DMS53 treated with DMSO at 0.1 percent for 48 hours (cell line): ENCODE data around the gene CAND2.
"Not testable (repeated sequence)": the region's sequence is repeated elsewhere in the genome, so short reads cannot be mapped to it uniquely, and the experiment has no call there.

ENCODE experiments used
- DNase-seq: peaks from one replicate; lab custom pipeline; 2025; ENCODE audit not compliant: unreplicated experiment; lab: John Stamatoyannopoulos, UW

The CAND2 gene

GRCh38 chr3:12829886-12830784 is 33.7 kb downstream of the CAND2 start:
- DNase-seq = no peak

DNA sequence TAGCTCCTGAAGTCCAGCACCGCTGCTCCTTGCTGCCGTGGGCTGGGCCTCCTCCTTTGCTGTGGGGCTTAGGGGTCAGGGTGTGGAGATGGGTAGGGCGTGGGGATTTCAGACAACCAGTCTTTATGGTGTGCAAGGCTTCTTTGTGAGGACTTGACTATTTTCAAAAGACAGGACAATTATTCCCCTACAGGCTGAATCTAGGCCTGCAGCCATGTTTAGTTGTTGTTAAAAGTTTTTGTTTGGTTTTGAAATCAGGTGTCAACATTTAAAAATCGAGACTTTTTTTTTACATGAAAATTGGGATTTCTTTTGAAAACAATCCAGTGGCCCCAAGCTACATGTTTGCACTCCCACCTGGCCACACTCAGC is 34.3 kb downstream of the CAND2 start:
- DNase-seq = no peak

DNA sequence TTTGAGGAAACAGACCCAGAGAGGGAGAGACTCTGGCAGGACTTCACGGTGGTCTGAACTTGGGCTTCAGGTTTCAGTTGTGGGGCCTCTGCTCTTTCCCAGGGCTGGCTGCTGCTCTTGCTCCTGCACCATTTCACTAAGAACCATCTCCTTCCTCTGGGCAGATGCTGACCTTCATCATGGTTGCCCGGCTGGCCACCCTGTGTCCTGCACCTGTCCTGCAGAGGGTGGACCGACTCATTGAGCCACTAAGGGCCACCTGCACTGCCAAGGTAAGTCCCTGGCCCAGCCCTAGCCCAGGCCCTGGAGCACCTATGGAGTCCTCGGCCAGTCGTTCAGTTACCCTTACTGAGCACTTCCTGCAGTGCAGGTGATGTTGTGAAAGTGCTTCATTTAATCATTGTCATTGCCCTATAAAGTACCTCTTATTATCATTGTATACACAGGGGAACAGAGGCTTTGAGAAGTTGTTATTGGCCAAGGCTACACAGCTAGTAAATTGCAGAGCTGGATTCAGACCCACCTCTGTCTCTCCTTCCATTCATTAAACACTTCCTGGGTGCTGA is 34.9 kb downstream of the CAND2 start:
- no peak for DNase-seq

- no peak for DNase-seq
These were observed 36.1 kb downstream of the CAND2 start for GRCh38 chr3:12832350-12833221.

- DNase-seq = no peak
These were observed 37.0 kb downstream of the CAND2 start for GRCh38 chr3:12833222-12834161.

DNA sequence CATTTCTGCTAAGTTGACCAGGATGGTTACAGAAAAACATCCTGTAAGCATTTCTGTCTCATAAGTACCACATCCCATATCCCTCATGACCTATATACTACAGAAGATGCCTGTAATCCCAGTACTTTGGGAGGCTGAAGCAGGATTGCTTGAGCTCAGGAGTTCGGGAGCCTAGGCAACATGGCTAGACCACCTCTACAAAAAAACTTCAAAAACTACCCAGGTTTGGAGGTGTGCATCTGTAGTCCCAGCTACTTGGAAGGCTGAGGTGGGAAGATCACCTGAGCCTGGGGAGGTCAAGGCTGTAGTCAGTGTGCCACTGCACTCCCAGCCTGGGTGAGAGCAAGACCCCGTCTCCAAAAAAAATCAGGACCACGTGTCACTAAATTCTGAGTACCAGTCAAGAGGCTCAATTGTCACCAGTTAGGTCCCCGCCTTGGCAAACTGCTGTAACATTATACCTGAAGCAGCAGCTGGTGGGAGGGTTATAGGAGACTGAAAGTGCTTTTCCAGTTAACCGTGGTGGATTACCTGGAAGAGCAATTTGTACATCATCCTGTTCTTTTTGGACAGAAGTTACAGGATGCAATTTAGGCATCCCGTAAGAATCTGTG is 38.7 kb downstream of the CAND2 start:
- no peak for DNase-seq

DNA sequence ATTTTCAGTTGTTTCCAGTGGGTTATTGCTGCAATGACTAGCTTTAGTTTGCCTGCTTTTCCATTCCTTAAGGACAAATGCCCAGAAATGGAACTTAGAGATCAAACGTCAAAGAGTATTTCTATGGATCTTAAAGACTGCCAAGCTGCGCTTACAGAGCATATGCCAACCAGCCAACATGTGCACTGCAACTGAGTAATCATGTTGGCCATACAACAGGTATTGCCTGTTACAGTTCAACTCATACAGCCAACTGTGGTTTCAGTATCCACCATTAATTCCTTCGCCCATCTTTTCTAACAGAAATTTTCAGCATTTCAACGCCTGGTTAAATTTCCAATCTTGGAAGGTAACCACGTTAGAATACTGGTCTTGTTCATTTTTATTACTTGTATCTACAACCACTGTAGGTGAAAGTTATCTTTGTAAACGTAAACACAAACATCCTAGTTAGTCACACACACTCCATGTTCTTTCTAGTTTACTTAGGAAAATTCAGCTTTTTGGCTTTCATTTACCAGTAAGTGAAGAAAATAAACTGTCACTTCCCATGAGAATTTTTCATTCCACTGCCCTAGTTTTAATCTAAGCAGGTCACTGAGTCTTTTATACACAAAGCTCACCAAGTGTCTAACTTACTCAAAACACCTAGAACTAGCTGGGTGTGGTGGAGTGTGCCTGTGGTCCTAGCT is 41.0 kb downstream of the CAND2 start:
- no peak for DNase-seq

- no peak for DNase-seq
These were observed 41.9 kb downstream of the CAND2 start for GRCh38 chr3:12838179-12838965.

DNA sequence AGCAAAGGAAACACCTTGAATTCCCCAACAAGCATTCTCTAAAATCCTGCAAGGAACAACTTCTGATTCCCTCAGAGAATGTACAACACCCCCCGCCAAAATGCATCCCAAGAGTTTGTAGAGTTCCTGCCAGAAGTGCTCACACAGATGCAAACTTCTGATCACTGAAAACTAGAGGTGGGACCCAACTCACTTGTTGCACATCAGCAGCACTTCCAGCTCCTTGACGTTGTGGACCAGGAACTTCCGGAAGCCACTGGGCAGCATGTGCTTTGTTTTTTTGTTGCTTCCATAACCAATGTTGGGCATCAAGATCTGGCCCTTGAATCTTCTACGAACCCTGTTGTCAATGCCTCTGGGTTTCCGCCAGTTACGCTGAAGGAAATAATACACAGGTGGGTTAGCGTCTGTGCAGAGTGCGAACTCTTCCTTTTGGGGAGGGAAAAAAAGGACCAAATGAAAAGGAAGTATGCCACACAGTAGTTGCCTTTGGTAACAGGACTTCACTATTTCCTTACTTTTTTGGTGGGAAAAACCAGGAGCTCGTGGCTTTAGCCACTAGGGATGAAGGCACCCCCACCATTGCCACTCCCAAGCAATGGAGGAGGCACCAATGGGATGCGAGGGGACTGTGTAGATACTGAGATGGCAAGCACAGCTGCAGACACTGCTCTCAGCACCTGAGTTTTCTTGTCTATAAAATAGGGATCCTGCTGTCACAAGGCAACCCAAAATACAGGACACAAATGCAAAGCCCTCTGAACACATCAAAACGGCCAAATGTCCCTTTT is 42.9 kb downstream of the CAND2 start:
- DNase-seq = no peak

DNA sequence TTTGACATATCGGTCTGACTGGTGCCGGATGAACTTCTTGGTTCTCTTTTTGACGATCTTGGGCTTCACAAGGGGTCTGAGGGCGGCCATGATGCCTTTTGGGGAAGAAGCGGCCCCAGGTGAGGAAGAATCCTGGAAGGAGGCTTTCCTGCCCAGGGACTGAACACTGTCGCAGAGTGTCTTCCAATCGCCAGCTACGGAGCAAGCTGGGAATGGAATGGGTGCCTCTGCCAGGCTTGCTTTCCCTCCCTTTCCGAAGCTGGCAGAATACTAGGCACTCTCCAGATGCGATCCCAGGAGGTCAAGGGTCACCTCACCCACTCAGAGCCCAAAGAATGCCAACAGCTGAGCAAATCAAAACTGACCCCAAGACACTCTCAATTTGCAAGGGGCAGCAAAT is 43.7 kb downstream of the CAND2 start:
- DNase-seq = not testable (repeated sequence)

DNA sequence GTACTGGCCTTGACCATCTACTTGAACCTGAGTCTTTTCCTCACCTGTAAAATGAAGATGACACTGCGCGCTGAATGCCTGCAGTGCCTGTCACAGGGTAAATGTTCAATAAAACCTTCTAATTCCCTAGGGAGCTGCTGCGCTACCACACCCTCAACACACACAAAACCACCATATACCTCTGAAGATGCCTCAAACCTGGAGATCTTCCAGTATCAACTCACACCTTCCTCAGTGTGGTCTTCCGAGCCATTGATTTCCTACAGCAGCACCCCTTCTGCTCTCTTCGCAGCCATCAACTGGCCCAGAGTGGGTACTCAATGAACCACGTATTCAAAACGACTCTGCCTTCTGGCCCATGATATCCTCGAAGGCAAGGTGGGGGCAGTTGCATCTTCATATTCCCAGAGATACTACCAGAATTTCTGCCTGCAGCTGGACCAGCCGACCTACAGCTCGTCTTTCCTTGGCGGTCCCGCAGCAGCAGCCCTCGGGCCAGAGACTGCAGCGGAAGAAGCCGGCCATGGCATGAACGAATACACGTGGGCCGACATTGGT is 44.2 kb downstream of the CAND2 start:
- DNase-seq = no peak

DNA sequence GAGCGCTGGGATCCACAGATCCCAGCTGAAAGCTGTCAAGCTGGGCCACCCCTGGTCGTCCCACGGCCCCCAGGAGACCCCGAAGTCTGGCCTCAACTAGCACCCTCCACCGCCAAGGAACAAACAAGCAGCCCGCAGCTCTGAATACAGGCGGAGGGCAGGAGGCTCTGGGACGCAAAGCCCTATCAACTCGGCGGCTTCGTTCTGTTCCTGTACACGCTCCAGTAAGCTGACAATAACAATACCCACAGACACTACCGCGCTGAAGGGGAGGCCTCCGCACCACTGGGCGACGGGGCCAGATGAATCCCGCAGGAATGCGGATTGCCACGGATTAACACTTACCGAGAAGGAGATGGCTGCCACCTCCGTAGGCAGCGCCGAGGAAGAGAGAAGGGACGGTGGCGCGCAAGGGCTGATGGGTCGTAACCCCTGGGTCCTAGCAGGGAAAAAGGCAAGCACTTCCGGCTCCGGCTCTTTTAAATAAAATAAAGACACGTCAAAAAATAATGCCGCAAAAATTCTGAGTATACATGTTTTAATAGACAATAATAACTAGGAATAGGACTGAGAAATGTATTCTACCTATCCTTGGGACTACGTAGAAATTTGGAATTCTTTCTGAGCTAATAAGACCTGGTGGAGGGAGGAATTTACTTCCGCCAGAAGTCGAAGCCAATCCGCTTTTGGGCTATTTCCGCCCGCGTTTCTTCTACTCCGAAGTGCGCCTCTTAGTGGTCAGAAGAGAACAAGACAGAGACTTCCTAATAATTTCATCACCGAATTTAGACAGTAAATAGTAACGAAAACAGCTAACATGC is 44.9 kb downstream of the CAND2 start, which contains the start of gene RPL32:
TSS of gene RPL32 (minus strand) at position 417 of the 821 bp plus-strand sequence. CDS start 1,328 bp downstream, outside the sequence.
- DNase-seq = peak; percentile 62

DNA sequence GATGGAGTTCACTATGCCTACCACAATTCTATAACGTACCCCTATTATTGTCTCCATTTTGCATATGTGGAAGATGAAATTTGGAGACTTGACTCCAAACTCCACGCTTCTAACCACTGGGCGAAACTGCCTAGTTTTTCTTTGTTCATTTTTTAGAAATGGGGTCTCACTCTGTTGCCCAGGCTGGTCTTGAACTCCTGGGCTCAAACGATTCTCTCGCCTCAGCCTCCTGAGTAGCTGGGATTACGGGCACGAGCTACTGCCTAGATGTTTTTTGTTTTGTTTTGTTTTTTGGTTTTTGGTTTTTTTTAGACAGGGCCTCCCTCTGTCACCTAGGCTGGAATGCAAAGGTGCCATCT is 45.5 kb downstream of the CAND2 start:
- no peak for DNase-seq

DNA sequence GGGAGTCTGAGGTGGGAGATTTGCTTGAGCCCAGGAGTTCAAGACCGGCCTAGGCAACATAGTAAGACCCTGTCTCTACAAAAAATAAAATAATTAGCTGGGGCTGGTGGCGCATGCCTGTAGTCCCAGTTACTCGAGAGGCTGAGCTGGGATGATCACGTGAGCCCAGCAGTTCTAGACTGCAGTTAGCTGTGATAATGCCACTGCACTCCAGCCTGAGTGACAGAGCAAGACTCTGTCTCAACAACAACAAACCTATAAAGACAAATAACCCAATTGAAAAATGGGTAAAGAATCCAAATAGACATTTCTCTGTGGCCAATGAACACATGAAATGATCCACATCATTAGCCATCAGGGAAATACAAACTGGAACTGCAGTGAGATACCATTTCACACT is 46.0 kb downstream of the CAND2 start:
- no peak for DNase-seq

DNA sequence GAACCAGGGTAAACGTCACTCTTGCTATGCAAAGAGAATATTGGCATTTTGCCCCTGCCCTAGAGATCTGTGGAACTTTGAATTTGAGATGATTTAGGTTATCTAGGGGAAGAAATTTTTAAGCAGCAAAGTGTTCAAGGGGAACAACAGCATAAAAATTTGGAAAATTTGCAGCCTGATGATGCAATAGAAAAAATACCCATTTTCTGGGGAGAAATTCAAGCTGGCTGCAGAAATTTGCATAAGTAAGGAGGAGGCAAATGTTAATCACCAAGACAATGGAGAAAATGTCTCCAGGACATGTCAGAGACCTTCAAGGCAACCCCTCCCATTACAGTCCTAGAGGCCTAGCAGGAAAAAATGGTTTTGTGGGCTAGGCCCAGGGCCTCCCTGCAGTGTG is 49.3 kb downstream of the CAND2 start:
- no peak for DNase-seq

GRCh38 chr3:12852201-12852600 is 55.7 kb downstream of the CAND2 start:
- DNase-seq = no peak

- not testable (repeated sequence) for DNase-seq
These were observed 57.4 kb downstream of the CAND2 start for GRCh38 chr3:12853847-12854246.
